Tracheal epithelial cell (primary cell): Measurements from ENCODE around the gene CTIF. TPM values are rescaled to one million over a fixed set of nuclear protein-coding genes. Genes with fewer than 3 reads are reported as not detected.

ENCODE experiments used
- total RNA-seq: library from RNA; depleted of rRNA; stranded (reverse); fragments of >200 nt; gene quantifications from 2 replicates; pipeline ENCODE4 v1.2.1, GENCODE V29; 2014

The CTIF gene
- 12.1 and 13.3 TPM in 2 replicates for total RNA-seq

DNA sequence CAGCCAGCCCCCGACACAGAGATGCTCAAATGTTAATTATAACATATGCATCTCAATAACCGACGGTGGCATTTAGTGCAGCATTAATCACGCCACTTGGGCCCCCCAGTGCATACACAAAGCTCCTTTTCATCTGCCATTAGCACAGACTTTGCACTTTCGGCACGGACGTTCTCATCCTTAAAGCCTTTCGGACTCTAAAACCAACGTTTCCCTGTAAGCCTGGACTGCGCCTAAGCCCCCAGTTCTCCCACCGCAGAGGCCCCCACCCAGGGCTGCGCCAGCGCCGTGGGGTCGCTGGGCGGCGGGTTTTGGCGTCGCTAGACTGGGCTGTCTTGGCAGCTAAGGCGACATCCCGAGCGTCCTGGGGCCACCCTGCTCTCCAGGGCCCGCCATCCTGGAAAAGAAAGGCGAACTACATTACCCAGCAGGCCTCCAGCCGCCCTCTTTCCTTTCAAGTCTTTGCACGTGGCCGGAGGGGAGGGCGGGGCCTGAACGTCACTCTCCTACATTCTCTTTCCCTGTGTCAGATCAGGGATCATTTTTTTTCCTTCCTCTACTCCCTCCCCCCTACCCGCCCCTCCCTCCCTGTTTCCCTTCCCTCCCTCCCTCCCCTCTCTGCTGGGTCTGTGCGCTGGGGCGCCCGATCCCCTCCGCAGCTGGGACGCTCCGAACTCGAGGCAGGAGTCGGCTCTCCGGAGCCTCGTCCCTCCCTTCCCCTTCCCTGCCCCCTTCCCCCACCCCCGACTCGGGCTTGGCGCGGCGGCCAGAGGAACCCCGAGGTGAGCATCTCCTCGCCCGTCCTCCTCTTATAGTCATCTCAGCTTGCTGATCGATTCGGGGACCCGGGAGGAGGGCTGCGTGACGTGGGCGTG is at the start of gene CTIF:
TSS of gene CTIF (plus strand) at position 501 of the 875 bp plus-strand sequence. CDS start 80,535 bp downstream, outside the sequence.

Other genes with a start within 250 kb of the CTIF start
- gene ZBTB7C, start 129.6 kb upstream of the CTIF start, total RNA-seq = under 0.01 and 0.72 TPM in 2 replicates